Thyroid gland (tissue), 4 donors: ENCODE data around the gene CCDC85B.

Experiments
- CTCF ChIP-seq, 6 experiments: fragments of 200-600 bp in 3 of 6; fragments of 450-650 bp in 3 of 6; sonication (generic) in 3 of 6; IDR thresholded peaks; one replicate each; pipeline ENCODE4 v1.5.1; 2016 to 2019; ENCODE audit warnings: antibody characterized with exemption in 6 of 6, mild to moderate bottlenecking in 2 of 6, inconsistent platforms in 1 of 6, moderate library complexity in 1 of 6
- POLR2A ChIP-seq, 2 donors: fragments of 450-650 bp; IDR thresholded peaks; one replicate each; pipeline ENCODE4 v1.6.1; 2017; ENCODE audit warnings: antibody characterized with exemption in 2 of 2, mild to moderate bottlenecking in 2 of 2, moderate library complexity in 1 of 2

DNA sequence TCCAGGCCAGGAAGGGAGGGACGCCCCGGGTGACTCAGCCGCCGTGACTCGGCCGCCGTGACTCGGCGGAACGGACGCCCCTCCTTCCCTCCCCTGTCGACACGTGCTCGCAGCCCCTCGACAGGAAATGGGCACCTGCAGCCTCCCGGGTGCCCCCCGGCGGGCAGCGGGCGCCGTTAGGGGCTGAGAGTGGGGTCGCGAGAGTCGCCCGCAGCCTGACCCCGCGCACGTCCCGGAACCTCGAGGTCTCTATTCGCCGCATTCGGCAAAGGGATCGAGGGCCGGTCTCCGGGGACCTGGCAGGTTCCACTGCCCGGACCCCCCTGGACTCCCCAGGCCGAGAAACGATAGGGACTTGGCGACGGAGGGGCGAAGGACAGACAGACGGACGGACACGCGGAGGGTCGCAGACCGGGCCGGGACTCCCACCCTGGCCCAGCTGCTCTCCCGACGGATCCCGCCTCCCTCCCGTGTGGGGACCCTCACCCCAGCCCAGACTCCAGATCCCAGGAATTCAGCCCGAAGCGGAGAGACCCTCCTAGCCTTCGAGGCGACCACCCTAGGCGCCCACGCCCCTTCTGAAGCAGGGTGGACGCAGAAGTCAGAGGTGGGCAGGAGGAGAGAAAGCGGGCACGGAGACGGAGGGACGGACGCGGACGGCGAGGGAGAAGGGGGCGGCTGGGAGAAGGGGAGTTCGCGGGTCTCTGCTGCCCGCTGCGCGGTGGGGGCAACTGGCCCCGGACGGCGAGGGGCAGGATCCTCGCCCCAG lies 9.1 kb downstream of the CCDC85B start:
- TF ChIP-seq POLR2A (IDR thresholded peaks at IDR 0.05) (no peak), CTCF (IDR thresholded peaks at IDR 0.05) (no peak)
